Activated CD4-positive, alpha-beta memory T cell treated with anti-CD3 and anti-CD28 coated beads for 36 hours (primary cell): ENCODE measurements around the gene PTOV1. TPM values are rescaled to one million over a fixed set of nuclear protein-coding genes. Genes with fewer than 3 reads are reported as not detected.
A peak's percentile ranks its signal among the peaks of the same experiment; 100 is the strongest.
"Not testable (repeated sequence)": the region's sequence is repeated elsewhere in the genome, so short reads cannot be mapped to it uniquely, and the experiment has no call there.

Source experiments
- CTCF ChIA-PET: fragments of 350-600 bp; sonication (Branson Sonifier 250); formaldehyde crosslinking; loops from one replicate; lab custom pipeline; 2021; ENCODE audit warnings: antibody characterized with exemption, inconsistent platforms; lab: Charles Lee
- POLR2A ChIA-PET: fragments of 350-600 bp; sonication (Branson Sonifier 250); formaldehyde crosslinking; loops from one replicate; lab custom pipeline; 2021; ENCODE audit warnings: antibody characterized with exemption; lab: Charles Lee
- DNase-seq: peaks from one replicate; pipeline ENCODE4 v3.0.0-alpha.2; 2020
- H3K27ac Mint-ChIP-seq: one replicate; pipeline ENCODE4 v1.8.0; 2021; ENCODE audit warnings: mixed read lengths
- H3K27me3 Mint-ChIP-seq: one replicate; pipeline ENCODE4 v1.8.0; 2021; ENCODE audit warnings: mixed read lengths
- H3K36me3 Mint-ChIP-seq: one replicate; pipeline ENCODE4 v1.8.0; 2021; ENCODE audit warnings: mixed read lengths
- H3K4me1 Mint-ChIP-seq: one replicate; pipeline ENCODE4 v1.8.0; 2021; ENCODE audit warnings: low read depth, mixed read lengths
- H3K4me3 Mint-ChIP-seq: one replicate; pipeline ENCODE4 v1.8.0; 2021; ENCODE audit warnings: mild to moderate bottlenecking, mixed read lengths
- H3K9me3 Mint-ChIP-seq: one replicate; pipeline ENCODE4 v1.8.0; 2021; ENCODE audit warnings: mixed read lengths
- intact Hi-C: fragments of 100-400 bp; cut with micrococcal nuclease; formaldehyde crosslinking; loops from one replicate; pipeline ENCODE4 v1.15.1; 2023
- total RNA-seq, 2 experiments: library from RNA; stranded (reverse); gene quantifications; one replicate each; pipeline ENCODE4 v1.2.3, GENCODE V29; 2021

PTOV1 gene
- total RNA-seq, 2 experiments from 2014 or later = 105 to 108 TPM

GRCh38 chr19:49819452-49820115 lies 31.4 kb upstream of the PTOV1 start:
- CTCF ChIA-PET = interaction anchor here (0.9 kb wide), 1 partner anchor 102 kb away, joined by 3 read pairs; no protein-coding TSS in a partner anchor
- DNase-seq, POLR2A ChIA-PET, H3K9me3 Mint-ChIP-seq, H3K36me3 Mint-ChIP-seq, H3K27me3 Mint-ChIP-seq: not testable (repeated sequence)
- Mint-ChIP-seq H3K4me1 (peaks cover 13% of the 10 kb centered on the region), H3K27ac (peak overlapping the region; percentile 11), H3K4me3 (peak overlapping the region; percentile 93)
- intact Hi-C loops = loop anchor here (2.0 to 5.0 kb wide), 2 partner anchors 31 to 48 kb away; partner anchors contain the start of genes PNKP and PTOV1

GRCh38 chr19:49820125-49820524 lies 30.8 kb upstream of the PTOV1 start:
- H3K4me3 Mint-ChIP-seq = no peak overlapping the region
- H3K4me1 Mint-ChIP-seq = peaks cover 13% of the 10 kb centered on the region
- no peaks in the 10 kb centered on the region for H3K36me3 Mint-ChIP-seq
- intact Hi-C loops = no loop called here
- H3K9me3 Mint-ChIP-seq = no peaks in the 10 kb centered on the region
- CTCF ChIA-PET = no interaction called here
- POLR2A ChIA-PET = no interaction called here
- no peak overlapping the region for H3K27ac Mint-ChIP-seq
- no peaks in the 10 kb centered on the region for H3K27me3 Mint-ChIP-seq
- DNase-seq = no peak

- intact Hi-C loops = no loop called here
- Mint-ChIP-seq H3K4me3 (no peak overlapping the region), H3K27ac (no peak overlapping the region), H3K4me1 (peaks cover 10% of the 10 kb centered on the region), H3K9me3 (no peaks in the 10 kb centered on the region), H3K27me3 (no peaks in the 10 kb centered on the region), H3K36me3 (peaks cover 3% of the 10 kb centered on the region)
- POLR2A ChIA-PET = no interaction called here
- CTCF ChIA-PET = no interaction called here
- no peak for DNase-seq
Measured at GRCh38 chr19:49823472-49823871, 27.5 kb upstream of the PTOV1 start.

- Mint-ChIP-seq H3K4me1 (peaks cover under 1% of the 10 kb centered on the region), H3K27ac (no peak overlapping the region), H3K36me3 (peaks cover 3% of the 10 kb centered on the region), H3K9me3 (no peaks in the 10 kb centered on the region), H3K4me3 (no peak overlapping the region), H3K27me3 (no peaks in the 10 kb centered on the region)
- ChIA-PET POLR2A (no interaction called here), CTCF (no interaction called here)
- DNase-seq = no peak
- intact Hi-C loops = no loop called here
Measured at GRCh38 chr19:49824662-49825061, 26.3 kb upstream of the PTOV1 start.

GRCh38 chr19:49827034-49827433 lies 23.9 kb upstream of the PTOV1 start:
- H3K36me3 Mint-ChIP-seq = peaks cover 6% of the 10 kb centered on the region
- intact Hi-C loops = no loop called here
- H3K9me3 Mint-ChIP-seq = no peaks in the 10 kb centered on the region
- ChIA-PET CTCF (no interaction called here), POLR2A (no interaction called here)
- no peaks in the 10 kb centered on the region for H3K4me1 Mint-ChIP-seq
- H3K27ac Mint-ChIP-seq = no peak overlapping the region
- no peaks in the 10 kb centered on the region for H3K27me3 Mint-ChIP-seq
- no peak for DNase-seq
- H3K4me3 Mint-ChIP-seq = no peak overlapping the region

GRCh38 chr19:49829200-49829599 lies 21.8 kb upstream of the PTOV1 start:
- Mint-ChIP-seq H3K4me1 (no peaks in the 10 kb centered on the region), H3K27ac (no peak overlapping the region), H3K9me3 (no peaks in the 10 kb centered on the region), H3K4me3 (no peak overlapping the region), H3K36me3 (peaks cover 9% of the 10 kb centered on the region), H3K27me3 (no peaks in the 10 kb centered on the region)
- no peak for DNase-seq
- intact Hi-C loops = no loop called here
- ChIA-PET CTCF (no interaction called here), POLR2A (no interaction called here)

GRCh38 chr19:49829721-49830120 lies 21.2 kb upstream of the PTOV1 start:
- Mint-ChIP-seq H3K9me3 (no peaks in the 10 kb centered on the region), H3K27me3 (no peaks in the 10 kb centered on the region), H3K4me3 (no peak overlapping the region), H3K4me1 (no peaks in the 10 kb centered on the region), H3K36me3 (peaks cover 11% of the 10 kb centered on the region), H3K27ac (no peak overlapping the region)
- CTCF ChIA-PET = no interaction called here
- POLR2A ChIA-PET = no interaction called here
- intact Hi-C loops = no loop called here
- DNase-seq = no peak

GRCh38 chr19:49830766-49831165 lies 20.2 kb upstream of the PTOV1 start:
- H3K9me3 Mint-ChIP-seq = no peaks in the 10 kb centered on the region
- intact Hi-C loops = no loop called here
- H3K4me3 Mint-ChIP-seq = no peak overlapping the region
- ChIA-PET POLR2A (no interaction called here), CTCF (no interaction called here)
- no peaks in the 10 kb centered on the region for H3K27me3 Mint-ChIP-seq
- H3K27ac Mint-ChIP-seq = no peak overlapping the region
- no peaks in the 10 kb centered on the region for H3K4me1 Mint-ChIP-seq
- no peak for DNase-seq
- peaks cover 17% of the 10 kb centered on the region for H3K36me3 Mint-ChIP-seq

- Mint-ChIP-seq H3K4me3 (no peak overlapping the region), H3K27me3 (no peaks in the 10 kb centered on the region), H3K36me3 (peaks cover 17% of the 10 kb centered on the region), H3K27ac (no peak overlapping the region), H3K9me3 (no peaks in the 10 kb centered on the region), H3K4me1 (no peaks in the 10 kb centered on the region)
- DNase-seq = no peak
- intact Hi-C loops = no loop called here
- ChIA-PET CTCF (no interaction called here), POLR2A (no interaction called here)
Measured at GRCh38 chr19:49831592-49831991, 19.4 kb upstream of the PTOV1 start.

GRCh38 chr19:49832556-49832955 lies 18.4 kb upstream of the PTOV1 start:
- no peak overlapping the region for H3K4me3 Mint-ChIP-seq
- POLR2A ChIA-PET = interaction anchor here (0.6 kb wide), 1 partner anchor 26 kb away, joined by 3 read pairs; no protein-coding TSS in a partner anchor
- no peak overlapping the region for H3K27ac Mint-ChIP-seq
- DNase-seq = no peak
- H3K9me3 Mint-ChIP-seq = no peaks in the 10 kb centered on the region
- peaks cover 19% of the 10 kb centered on the region for H3K36me3 Mint-ChIP-seq
- CTCF ChIA-PET = no interaction called here
- no peaks in the 10 kb centered on the region for H3K27me3 Mint-ChIP-seq
- intact Hi-C loops = no loop called here
- no peaks in the 10 kb centered on the region for H3K4me1 Mint-ChIP-seq

GRCh38 chr19:49833599-49833998 lies 17.4 kb upstream of the PTOV1 start:
- ChIA-PET CTCF (interaction anchor here (0.5 kb wide), 1 partner anchor 19 kb away, joined by 3 read pairs; no protein-coding TSS in a partner anchor), POLR2A (no interaction called here)
- intact Hi-C loops = no loop called here
- Mint-ChIP-seq H3K9me3 (no peaks in the 10 kb centered on the region), H3K4me1 (no peaks in the 10 kb centered on the region), H3K27ac (no peak overlapping the region), H3K27me3 (no peaks in the 10 kb centered on the region), H3K36me3 (peaks cover 22% of the 10 kb centered on the region), H3K4me3 (no peak overlapping the region)
- DNase-seq = no peak

- POLR2A ChIA-PET = no interaction called here
- intact Hi-C loops = no loop called here
- no peaks in the 10 kb centered on the region for H3K4me1 Mint-ChIP-seq
- no peak overlapping the region for H3K27ac Mint-ChIP-seq
- no peaks in the 10 kb centered on the region for H3K27me3 Mint-ChIP-seq
- H3K36me3 Mint-ChIP-seq = peaks cover 29% of the 10 kb centered on the region
- DNase-seq = no peak
- no peaks in the 10 kb centered on the region for H3K9me3 Mint-ChIP-seq
- CTCF ChIA-PET = no interaction called here
- no peak overlapping the region for H3K4me3 Mint-ChIP-seq
Measured at GRCh38 chr19:49835562-49835961, 15.4 kb upstream of the PTOV1 start.
